ENCODE data around the gene SLC35F6.
"Not testable (repeated sequence)": the region's sequence is repeated elsewhere in the genome, so short reads cannot be mapped to it uniquely, and the experiment has no call there.

SLC35F6 gene

GRCh38 chr2:26731714-26732113 is 32.4 kb upstream of the SLC35F6 start:
- DNase-seq: no peak

- DNase-seq: no peak
These were observed 31.6 kb upstream of the SLC35F6 start for GRCh38 chr2:26732446-26732845.

- no peak for DNase-seq
These were observed 30.7 kb upstream of the SLC35F6 start for GRCh38 chr2:26733413-26733812.

GRCh38 chr2:26735097-26735496 is 29.0 kb upstream of the SLC35F6 start:
- DNase-seq: no peak

- DNase-seq: no peak
These were observed 28.0 kb upstream of the SLC35F6 start for GRCh38 chr2:26735883-26736588.

- no peak for DNase-seq
These were observed 26.9 kb upstream of the SLC35F6 start for GRCh38 chr2:26737221-26737620.

GRCh38 chr2:26738481-26738880 is 25.6 kb upstream of the SLC35F6 start:
- no peak for DNase-seq

GRCh38 chr2:26739514-26739913 is 24.6 kb upstream of the SLC35F6 start:
- DNase-seq: no peak

GRCh38 chr2:26740346-26740745 is 23.7 kb upstream of the SLC35F6 start:
- DNase-seq: no peak

- no peak for DNase-seq
These were observed 23.2 kb upstream of the SLC35F6 start for GRCh38 chr2:26740890-26741302.

GRCh38 chr2:26742048-26742770 is 21.9 kb upstream of the SLC35F6 start:
- DNase-seq: no peak

GRCh38 chr2:26743852-26744251 is 20.2 kb upstream of the SLC35F6 start:
- no peak for DNase-seq

- no peak for DNase-seq
These were observed 19.1 kb upstream of the SLC35F6 start for GRCh38 chr2:26744953-26745352.

- peak; percentile 50 for DNase-seq
These were observed 18.3 kb upstream of the SLC35F6 start for GRCh38 chr2:26745609-26746327.

- no peak for DNase-seq
These were observed 17.1 kb upstream of the SLC35F6 start for GRCh38 chr2:26746934-26747333.

GRCh38 chr2:26749787-26750420 is 14.2 kb upstream of the SLC35F6 start:
- DNase-seq: not testable (repeated sequence)

GRCh38 chr2:26750467-26750866 is 13.6 kb upstream of the SLC35F6 start:
- DNase-seq: not testable (repeated sequence)

- DNase-seq: no peak
These were observed 11.4 kb upstream of the SLC35F6 start for GRCh38 chr2:26752656-26753055.

GRCh38 chr2:26754539-26754938 is 9.5 kb upstream of the SLC35F6 start:
- DNase-seq: no peak

- peak; percentile 64 for DNase-seq
These were observed 9.0 kb upstream of the SLC35F6 start for GRCh38 chr2:26754972-26755670.

GRCh38 chr2:26756337-26756736 is 7.7 kb upstream of the SLC35F6 start:
- DNase-seq: no peak

- no peak for DNase-seq
These were observed 6.0 kb upstream of the SLC35F6 start for GRCh38 chr2:26757873-26758789.
